ENCODE measurements around the gene SLC25A34.
"Not testable (repeated sequence)": the region's sequence is repeated elsewhere in the genome, so short reads cannot be mapped to it uniquely, and the experiment has no call there.

SLC25A34 gene

DNA sequence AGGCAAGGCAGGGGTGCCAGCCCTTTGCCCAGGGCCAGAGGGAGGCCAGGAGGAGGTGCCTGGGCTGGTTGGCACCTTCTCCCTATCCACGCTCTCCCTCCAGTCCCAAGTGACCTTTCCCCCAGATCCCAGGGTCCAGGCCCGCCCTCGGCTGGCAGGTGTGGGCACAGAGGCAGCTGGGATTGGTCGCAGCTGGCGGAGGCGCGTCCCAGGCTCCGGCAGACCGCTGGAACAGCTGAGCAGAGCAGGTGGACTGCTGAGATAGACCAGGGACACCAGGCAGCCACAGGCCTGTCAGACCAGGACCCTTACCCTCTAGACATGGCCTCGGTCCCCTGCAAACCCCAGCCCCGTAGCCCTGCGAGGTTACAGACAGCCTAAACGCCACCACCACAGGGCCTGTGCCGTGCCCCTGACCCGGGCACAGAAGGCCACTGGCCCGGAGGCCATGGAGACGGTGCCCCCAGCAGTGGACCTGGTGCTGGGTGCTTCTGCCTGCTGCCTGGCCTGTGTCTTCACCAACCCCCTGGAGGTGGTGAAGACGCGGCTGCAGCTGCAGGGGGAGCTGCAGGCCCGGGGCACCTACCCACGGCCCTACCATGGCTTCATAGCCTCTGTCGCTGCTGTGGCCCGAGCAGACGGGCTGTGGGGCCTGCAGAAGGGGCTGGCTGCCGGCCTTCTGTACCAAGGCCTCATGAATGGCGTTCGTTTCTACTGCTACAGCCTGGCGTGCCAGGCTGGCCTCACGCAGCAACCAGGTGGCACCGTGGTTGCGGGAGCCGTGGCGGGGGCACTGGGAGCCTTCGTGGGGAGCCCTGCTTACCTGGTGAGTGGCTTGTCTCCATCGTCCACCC is at the start of gene SLC25A34:
Gene SLC25A34, plus strand, starts transcription at position 221 of the 854 bp plus-strand sequence. Its CDS starts 228 bp downstream, at position 449.
- peak; percentile 14 for DNase-seq

- DNase-seq = no peak
Observed at GRCh38 chr1:15687446-15687845, 48.6 kb upstream of the SLC25A34 start.

- DNase-seq = no peak
Observed at GRCh38 chr1:15690317-15690716, 45.7 kb upstream of the SLC25A34 start.

- no peak for DNase-seq
Observed at GRCh38 chr1:15691434-15692032, 44.5 kb upstream of the SLC25A34 start.

- DNase-seq = no peak
Observed at GRCh38 chr1:15692121-15692682, 43.9 kb upstream of the SLC25A34 start.

DNA sequence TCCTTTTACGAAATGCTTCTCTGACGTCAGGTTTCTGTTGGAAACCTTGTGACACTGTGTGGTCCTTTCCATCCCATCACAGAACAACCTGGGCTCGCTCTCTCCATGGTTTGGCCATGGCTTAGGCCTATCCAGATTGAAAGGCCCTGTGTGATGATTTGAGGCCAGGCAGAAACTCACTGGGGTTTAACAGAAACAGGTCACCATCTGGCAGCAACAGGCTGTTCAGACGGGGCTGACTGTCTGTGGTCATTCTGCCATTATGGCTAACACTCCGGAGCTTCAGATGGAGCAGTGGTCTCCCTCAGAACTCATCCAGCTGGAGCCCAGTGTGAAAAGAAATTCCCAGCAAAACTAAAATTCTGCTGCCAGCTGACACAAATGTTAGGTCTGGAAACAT is 42.7 kb upstream of the SLC25A34 start:
- DNase-seq = no peak

GRCh38 chr1:15696956-15697521 is 39.0 kb upstream of the SLC25A34 start:
- no peak for DNase-seq

DNA sequence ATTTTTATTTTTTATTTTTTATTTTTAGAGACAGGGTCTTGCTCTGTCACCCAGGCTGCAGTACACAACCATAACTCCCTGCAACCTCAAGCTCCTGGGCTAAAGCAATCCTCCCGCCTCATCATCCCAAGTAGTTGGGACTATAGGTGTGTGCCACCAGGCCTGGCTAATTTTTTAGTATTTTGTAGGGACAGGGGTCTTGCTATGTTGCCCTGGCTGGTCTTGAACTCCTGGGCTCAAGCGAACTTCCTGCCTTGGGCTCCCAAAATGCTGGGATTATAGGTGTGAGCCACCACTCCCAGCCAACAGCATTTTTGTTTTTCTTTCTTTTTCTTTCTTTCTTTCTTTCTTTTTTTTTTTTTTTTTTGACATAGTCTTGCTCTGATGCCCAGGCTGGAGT is 37.9 kb upstream of the SLC25A34 start:
- DNase-seq = no peak

GRCh38 chr1:15699321-15699720 is 36.7 kb upstream of the SLC25A34 start:
- not testable (repeated sequence) for DNase-seq

GRCh38 chr1:15700508-15700907 is 35.5 kb upstream of the SLC25A34 start:
- DNase-seq = no peak

- no peak for DNase-seq
Observed at GRCh38 chr1:15701784-15702183, 34.3 kb upstream of the SLC25A34 start.

DNA sequence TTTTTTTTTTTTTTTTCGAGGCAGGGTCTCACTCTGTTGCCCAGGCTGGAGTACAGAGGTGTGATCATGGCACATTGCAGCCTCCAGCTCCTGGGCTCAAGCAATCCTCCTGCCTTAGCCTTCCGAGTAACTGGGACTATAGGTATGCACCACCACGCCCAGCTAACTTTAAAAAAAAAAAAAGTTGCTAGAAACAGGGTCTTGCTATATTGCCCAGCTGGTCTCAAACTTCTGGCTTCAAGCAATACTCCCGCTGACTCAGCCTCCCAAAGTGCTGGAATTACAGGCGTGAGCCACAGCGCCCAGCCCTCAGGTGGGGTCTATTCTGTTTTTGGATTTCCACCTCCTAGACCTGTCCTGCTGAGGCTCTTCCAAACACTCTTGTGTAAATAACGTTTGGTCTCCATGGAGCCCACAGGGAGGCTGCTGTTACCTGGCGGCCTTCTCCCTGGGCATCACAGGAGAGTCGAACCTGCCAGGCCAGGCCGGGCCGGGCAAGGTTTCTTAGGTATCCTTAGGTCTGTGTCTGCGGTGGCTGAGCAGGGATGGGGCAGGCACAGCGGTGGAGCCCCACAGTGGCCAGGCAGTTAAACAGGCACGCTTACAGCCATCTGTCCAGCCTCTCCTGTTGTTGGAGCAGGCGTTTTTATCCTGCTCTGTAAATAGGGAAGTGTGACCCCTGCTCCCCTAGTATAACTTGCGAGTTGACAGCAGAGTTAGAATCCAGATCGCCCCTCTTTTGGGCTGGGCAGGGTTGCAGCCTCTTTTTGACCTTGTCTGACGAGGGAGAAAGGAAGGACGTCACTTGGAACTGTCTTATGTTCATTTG is 33.1 kb upstream of the SLC25A34 start:
- DNase-seq = no peak

DNA sequence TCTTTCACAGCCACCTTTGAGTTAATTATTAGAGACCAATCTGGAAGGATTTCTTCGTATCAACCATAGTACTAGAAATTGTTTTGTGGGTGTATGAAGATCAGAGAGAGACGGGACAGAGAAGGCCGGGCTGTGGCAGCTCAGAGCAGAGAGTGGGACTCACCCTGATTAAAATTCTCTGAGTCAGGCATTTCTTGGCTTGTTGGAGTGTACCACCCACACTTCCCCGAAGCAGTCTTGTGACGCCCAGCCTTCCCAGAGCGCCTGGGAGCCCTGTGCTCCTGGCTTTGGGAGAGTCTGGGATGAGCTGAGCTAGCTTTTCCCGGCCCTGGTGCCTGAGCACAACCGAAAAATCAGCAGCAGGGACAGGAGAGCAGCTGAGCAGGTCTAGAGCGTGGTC is 32.5 kb upstream of the SLC25A34 start:
- no peak for DNase-seq

- no peak for DNase-seq
Observed at GRCh38 chr1:15704526-15705183, 31.4 kb upstream of the SLC25A34 start.

DNA sequence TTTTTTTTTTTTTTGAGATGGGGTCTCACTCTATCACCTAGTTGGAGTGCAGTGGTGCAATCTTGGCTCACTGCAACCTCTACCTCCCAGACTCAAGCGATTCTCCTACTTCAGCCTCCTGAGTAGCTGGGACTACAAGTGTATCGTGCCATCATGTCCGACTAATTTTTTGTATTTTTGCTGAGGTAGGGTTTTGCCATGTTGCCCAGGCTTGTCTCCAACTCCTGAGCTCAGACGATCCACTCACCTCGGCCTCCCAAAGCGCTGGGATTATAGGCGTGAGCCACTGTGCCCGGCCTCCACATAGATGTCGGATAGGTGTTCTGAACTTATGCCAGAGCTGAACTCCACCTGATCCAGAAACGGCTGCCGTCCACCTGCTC is 30.9 kb upstream of the SLC25A34 start:
- DNase-seq = no peak

DNA sequence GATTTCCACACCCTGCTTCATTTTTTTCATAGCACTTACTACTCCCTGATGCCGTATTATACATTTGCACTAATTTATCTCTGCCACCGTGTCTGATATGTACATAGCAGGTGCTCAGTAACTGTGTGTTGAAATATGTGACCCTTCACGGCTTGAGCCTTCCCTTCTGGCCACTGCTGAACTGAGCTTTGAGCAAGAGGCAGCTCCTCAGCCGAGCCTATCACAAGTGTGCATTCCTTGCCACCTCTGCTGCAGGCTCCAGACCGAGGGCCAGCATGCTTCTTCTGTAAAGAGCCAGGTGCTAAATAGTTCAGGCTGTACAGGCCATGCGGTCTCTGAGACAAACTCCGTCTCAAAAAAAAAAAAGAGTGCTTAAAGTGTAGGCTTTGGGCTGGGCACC is 29.3 kb upstream of the SLC25A34 start:
- DNase-seq = no peak

- no peak for DNase-seq
Observed at GRCh38 chr1:15707239-15707925, 28.7 kb upstream of the SLC25A34 start.

- no peak for DNase-seq
Observed at GRCh38 chr1:15708486-15709137, 27.4 kb upstream of the SLC25A34 start.

DNA sequence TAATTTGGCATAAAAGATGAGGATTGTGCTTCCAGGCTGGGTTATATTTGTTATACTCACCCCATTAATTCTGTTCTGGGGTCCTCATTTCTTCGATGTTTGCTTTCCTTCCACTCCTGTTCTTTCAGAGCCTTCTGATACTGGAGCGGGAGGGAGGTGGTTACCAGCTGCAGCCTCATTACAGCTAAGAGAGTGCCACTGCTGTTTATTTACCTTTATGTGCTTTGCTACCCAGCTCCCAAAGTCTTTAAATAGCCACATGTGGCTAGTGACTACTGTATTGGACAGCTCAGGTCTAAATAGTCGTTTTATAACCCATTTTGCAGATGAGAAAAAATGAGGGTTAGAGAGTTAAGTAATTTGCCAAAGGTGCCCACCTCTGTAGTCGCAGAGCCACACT is 26.8 kb upstream of the SLC25A34 start:
- no peak for DNase-seq

DNA sequence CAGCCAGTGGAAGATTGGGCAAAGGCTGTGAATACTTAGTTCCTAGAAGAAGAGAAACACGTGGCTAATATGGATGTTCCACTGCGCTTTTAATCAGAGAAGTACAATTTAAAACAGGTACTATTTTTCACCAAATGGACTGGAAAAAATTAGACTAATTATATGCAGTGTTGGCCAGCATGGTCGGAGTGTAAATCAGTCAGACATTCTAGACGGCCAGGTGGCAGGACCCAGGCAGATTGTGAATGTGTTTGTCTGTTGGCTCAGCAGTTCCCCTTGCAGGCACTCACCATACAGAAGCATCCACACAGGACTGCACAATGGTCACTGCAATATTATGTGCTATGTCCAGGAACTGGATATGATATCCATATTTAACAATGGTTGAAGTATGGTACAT is 23.9 kb upstream of the SLC25A34 start:
- DNase-seq = no peak

Data from NCI-H1436 (cell line).